Right lobe of liver (tissue), 6 donors: ENCODE measurements around the gene LSM2. TPM values are rescaled to one million over a fixed set of nuclear protein-coding genes. Genes with fewer than 3 reads are reported as not detected.
"Not testable (repeated sequence)": the region's sequence is repeated elsewhere in the genome, so short reads cannot be mapped to it uniquely, and the experiment has no call there.

Experiments
- ATAC-seq, 4 donors: fragments of 200-7000 bp; cut with Tn5 transposase; one replicate each; pipeline ENCODE4 v1.9.1; 2020; ENCODE audit warnings: mild to moderate bottlenecking in 4 of 4, moderate library complexity in 4 of 4
- DNase-seq, 3 donors: peaks; one replicate each; pipeline ENCODE4 v3.0.0-alpha.2; 2020
- H3K27ac ChIP-seq, 3 donors: fragments of 200-600 bp; one replicate each; pipeline ENCODE4 v1.8.0; 2022
- H3K27me3 ChIP-seq, 2 donors: fragments of 200-600 bp; one replicate each; pipeline ENCODE4 v1.8.0; 2022
- H3K36me3 ChIP-seq, 4 donors: fragments of 200-600 bp; sonication (generic) in 1 of 4; one replicate each; pipeline versions ENCODE4 v1.5.1 to v1.8.0; 2017 to 2022; ENCODE audit warnings: control low read depth in 1 of 4
- H3K4me1 ChIP-seq, 4 donors: fragments of 200-600 bp; sonication (generic) in 1 of 4; one replicate each; pipeline versions ENCODE4 v1.5.1 to v1.8.0; 2017 to 2022; ENCODE audit warnings: control low read depth in 1 of 4
- H3K4me3 ChIP-seq, 3 donors: fragments of 200-600 bp; one replicate each; pipeline ENCODE4 v1.8.0; 2022
- H3K9me3 ChIP-seq, 4 donors: fragments of 200-600 bp; sonication (generic) in 1 of 4; one replicate each; pipeline versions ENCODE4 v1.5.1 to v1.8.0; 2017 to 2022; ENCODE audit warnings: control low read depth in 1 of 4
- CTCF ChIP-seq, 4 donors: fragments of 200-600 bp in 3 of 4; fragments of 450-650 bp in 1 of 4; IDR thresholded peaks; one replicate each; pipeline versions ENCODE4 v1.5.1 to v1.8.0; 2016 to 2022; ENCODE audit warnings: antibody characterized with exemption in 4 of 4, mild to moderate bottlenecking in 2 of 4
- POLR2A ChIP-seq: fragments of 450-650 bp; IDR thresholded peaks from one replicate; pipeline ENCODE4 v1.6.1; 2017; ENCODE audit warnings: antibody characterized with exemption, mild to moderate bottlenecking
- WGBS: methylation state at CpG from one replicate; pipeline ENCODE4 v1.1.6; 2018; ENCODE audit warnings: low coverage, low lambda C conversion rate; ENCODE audit not compliant: insufficient coverage; ENCODE audit errors: missing lambda C conversion rate; 5-methylcytosine and 5-hydroxymethylcytosine counted together
- intact Hi-C, 2 donors: fragments of 100-400 bp; cut with DNase I; formaldehyde crosslinking; loops; one replicate each; pipeline versions ENCODE4 v1.11.2 to v1.14.1; 2022
- total RNA-seq, 6 experiments: library from RNA; depleted of rRNA in 2 of 6; stranded (reverse); fragments of >200 nt in 2 of 6; fragmentation: NEBNext Ultra II Directional in 3 of 6; extraction: Animal tissue kit (Norgen Biotek cat#: 25700) in 3 of 6; gene quantifications; one replicate each; pipeline versions ENCODE4 v1.1.0 to v1.2.4, GENCODE V29; 2016 to 2023
- donor health status: DM: no; HTN: yes; CAD: no.
- donor health status: DM: no; HTN: no; CAD: no.
- donor health status: DM: no; HTN: no; CAD: no.
- donor health status: DM: no; HTN: yes; CAD: no.
- donor health status: DM: no; HTN: yes; CAD: no.

LSM2 gene
- total RNA-seq, 6 experiments from 2014 or later, result 11.0 to 26.1 (median 11.6) TPM

GRCh38 chr6:31811645-31812044 is 4.9 kb upstream of the LSM2 start:
- TF ChIP-seq CTCF (IDR thresholded peaks at IDR 0.05) (no peak), POLR2A (no peak)
- ATAC-seq (no peak), DNase-seq (no peak)
- H3K27me3 ChIP-seq, result no peaks in the 10 kb centered on the region
- H3K4me1 ChIP-seq, result peaks cover 0 to 22% (median 11%) of the 10 kb centered on the region in 4 donors
- WGBS, result 60% methylated on average over 2 of the region's 12 CpGs
- no peaks in the 10 kb centered on the region for H3K36me3 ChIP-seq
- H3K27ac ChIP-seq, result no peak overlapping the region
- H3K4me3 ChIP-seq, result no peak overlapping the region
- intact Hi-C loops, result no loop called here
- H3K9me3 ChIP-seq, result no peaks in the 10 kb centered on the region

- DNase-seq, H3K36me3 ChIP-seq, H3K27me3 ChIP-seq, H3K4me3 ChIP-seq, ATAC-seq, intact Hi-C loops, H3K9me3 ChIP-seq: not testable (repeated sequence)
- WGBS, result 38% methylated on average over 10 of the region's 10 CpGs
- Histone ChIP-seq H3K4me1 (peaks cover 0 to 25% (median 12%) of the 10 kb centered on the region in 4 donors), H3K27ac (peak overlapping the region in 2 of 3 donors; percentile 8 to 58)
Measured at GRCh38 chr6:31808599-31808998, 1.8 kb upstream of the LSM2 start.

- peaks cover 0 to 19% (median 8%) of the 10 kb centered on the region in 4 donors for H3K4me1 ChIP-seq
- 14% methylated on average over 7 of the region's 7 CpGs for WGBS
- TF ChIP-seq POLR2A (no peak), CTCF (IDR thresholded peaks at IDR 0.05) (no peak)
- peak overlapping the region; percentile 60 to 62 (median 60) for H3K4me3 ChIP-seq
- H3K9me3 ChIP-seq, result no peaks in the 10 kb centered on the region
- peak in 1 of 4 donors; percentile 0 for ATAC-seq
- H3K27me3 ChIP-seq, result no peaks in the 10 kb centered on the region
- DNase-seq, result no peak
- no peaks in the 10 kb centered on the region for H3K36me3 ChIP-seq
- intact Hi-C loops, result no loop called here
- peak overlapping the region; percentile 83 to 93 (median 85) for H3K27ac ChIP-seq
Measured at GRCh38 chr6:31805939-31806469, 762 bp downstream of the LSM2 start.

- H3K27me3 ChIP-seq, H3K36me3 ChIP-seq, H3K9me3 ChIP-seq, H3K4me1 ChIP-seq, H3K27ac ChIP-seq, H3K4me3 ChIP-seq, intact Hi-C loops, DNase-seq, ATAC-seq: not testable (repeated sequence)
- 85% methylated on average over 7 of the region's 8 CpGs for WGBS
Measured at GRCh38 chr6:31801031-31801927, 5.5 kb downstream of the LSM2 start.

GRCh38 chr6:31799781-31800180 is 7.0 kb downstream of the LSM2 start:
- H3K9me3 ChIP-seq, result no peaks in the 10 kb centered on the region
- H3K4me1 ChIP-seq, result peaks cover 0 to 7% (median under 1%) of the 10 kb centered on the region in 4 donors
- DNase-seq, result no peak
- H3K27me3 ChIP-seq, result no peaks in the 10 kb centered on the region
- no peak overlapping the region for H3K27ac ChIP-seq
- intact Hi-C loops, result no loop called here
- TF ChIP-seq CTCF (IDR thresholded peaks at IDR 0.05), result no peak
- TF ChIP-seq POLR2A, result no peak
- H3K4me3 ChIP-seq, result no peak overlapping the region
- WGBS, result 97% methylated on average over 12 of the region's 12 CpGs
- no peak for ATAC-seq
- H3K36me3 ChIP-seq, result no peaks in the 10 kb centered on the region
